PC-3 (cell line): ENCODE measurements around the gene PCDHB10. TPM values are rescaled to one million over a fixed set of nuclear protein-coding genes. Genes with fewer than 3 reads are reported as not detected.

Source experiments
- ATAC-seq: fragments of 200-7000 bp; cut with Tn5 transposase; 2 replicates; pipeline ENCODE4 v1.9.1; 2020; ENCODE audit warnings: mild to moderate bottlenecking, moderate library complexity
- BruUV-seq: library from RNA; stranded (reverse); fragments of 400-500 nt; replicated peaks from 2 replicates; lab custom pipeline; 2021; lab: Mats Ljungman, UMichigan
- CTCF ChIA-PET: fragments of 300-600 bp; sonication (Branson Sonifier 250); formaldehyde crosslinking; loops from one replicate; lab custom pipeline; 2022; ENCODE audit warnings: antibody characterized with exemption; lab: Charles Lee
- POLR2A ChIA-PET: fragments of 300-600 bp; sonication (Branson Sonifier 250); formaldehyde crosslinking; loops from one replicate; lab custom pipeline; 2022; ENCODE audit warnings: antibody characterized with exemption; ENCODE audit not compliant: unreplicated experiment; lab: Charles Lee
- DNase-seq: peaks from one replicate; pipeline ENCODE4 v3.0.0-alpha.2; 2015
- H2AFZ ChIP-seq: fragments of 300-600 bp; sonication (generic); 2 replicates; pipeline ENCODE4 v1.6.0; 2016; ENCODE audit warnings: antibody characterized with exemption, low read length
- H3F3A ChIP-seq: fragments of 300-600 bp; sonication (generic); one replicate; pipeline ENCODE4 v1.6.0; 2017; ENCODE audit warnings: antibody characterized with exemption, low read length, control low read depth, mild to moderate bottlenecking; ENCODE audit not compliant: unreplicated experiment
- H3K27ac ChIP-seq: fragments of 300-600 bp; sonication (generic); 2 replicates; pipeline ENCODE4 v1.5.1; 2016; ENCODE audit warnings: mild to moderate bottlenecking, low read length
- H3K27me3 ChIP-seq: fragments of 300-600 bp; sonication (generic); 2 replicates; pipeline ENCODE4 v1.6.1; 2016; ENCODE audit warnings: low read length, mixed read lengths
- H3K36me3 ChIP-seq: fragments of 300-600 bp; sonication (generic); 2 replicates; pipeline ENCODE4 v1.6.1; 2016; ENCODE audit warnings: low read depth, mixed run types, low read length, mixed read lengths
- H3K4me1 ChIP-seq: fragments of 300-600 bp; sonication (generic); 2 replicates; pipeline ENCODE4 v1.5.1; 2016; ENCODE audit warnings: low read length; ENCODE audit not compliant: insufficient read depth
- H3K4me2 ChIP-seq: fragments of 300-600 bp; sonication (generic); 2 replicates; pipeline ENCODE4 v1.6.0; 2016; ENCODE audit warnings: low read length
- H3K4me3 ChIP-seq: fragments of 300-600 bp; sonication (generic); 2 replicates; pipeline ENCODE4 v1.5.1; 2016; ENCODE audit warnings: mild to moderate bottlenecking, low read length, mixed read lengths
- H3K79me2 ChIP-seq: fragments of 300-600 bp; sonication (generic); 2 replicates; pipeline ENCODE4 v1.6.1; 2017; ENCODE audit warnings: low read length, mixed read lengths
- H3K9ac ChIP-seq: fragments of 300-600 bp; sonication (generic); 2 replicates; pipeline ENCODE4 v1.6.0; 2016; ENCODE audit warnings: mild to moderate bottlenecking, low read length
- H3K9me2 ChIP-seq: fragments of 300-600 bp; sonication (generic); replicated peaks from 2 replicates; pipeline ENCODE4 v1.6.1; 2016; ENCODE audit warnings: mixed run types, low read length, mixed read lengths
- H3K9me3 ChIP-seq: fragments of 300-600 bp; sonication (generic); 2 replicates; pipeline ENCODE4 v1.6.1; 2016; ENCODE audit warnings: low read length, mixed read lengths
- H4K20me1 ChIP-seq: fragments of 300-600 bp; sonication (generic); 2 replicates; pipeline ENCODE4 v1.6.1; 2016; ENCODE audit warnings: low read length, mixed read lengths
- CTCF ChIP-seq: fragments of 300-600 bp; sonication (generic); conservative IDR thresholded peaks from 2 replicates; pipeline ENCODE4 v1.5.1; 2017; ENCODE audit warnings: antibody characterized with exemption, low read depth, mild to moderate bottlenecking, low read length
- EZH2 ChIP-seq: fragments of 300-600 bp; sonication (generic); IDR thresholded peaks from one replicate; pipeline ENCODE4 v1.6.1; 2017; ENCODE audit warnings: antibody characterized with exemption, mild to moderate bottlenecking, low read length; ENCODE audit not compliant: unreplicated experiment
- EZH2phosphoT487 ChIP-seq: fragments of 300-600 bp; sonication (generic); IDR thresholded peaks from 2 replicates; pipeline ENCODE4 v1.6.1; 2018; ENCODE audit warnings: mild to moderate bottlenecking, antibody characterized with exemption, low read length, borderline replicate concordance
- intact Hi-C: fragments of 100-400 bp; cut with micrococcal nuclease; formaldehyde crosslinking; loops from 2 replicates; pipeline ENCODE4 v1.9.0; 2023
- total RNA-seq: library from RNA; depleted of rRNA; stranded (reverse); fragments of >200 nt; gene quantifications from 2 replicates; pipeline ENCODE4 v1.2.3, GENCODE V29; 2014; rRNA removed

The PCDHB10 gene
- total RNA-seq, 1 experiment from 2014 or later = 0.33 TPM

GRCh38 chr5:141241496-141241895, 49.3 kb downstream of the PCDHB10 start:
- ATAC-seq (no peak), DNase-seq (no peak)
- H3K9ac ChIP-seq = no peak overlapping the region
- intact Hi-C loops = no loop called here
- peaks cover 17% of the 10 kb centered on the region; the same call in 1 of the 2 replicates for H3K9me3 ChIP-seq
- H4K20me1 ChIP-seq = no peaks in the 10 kb centered on the region
- H3K4me2 ChIP-seq = no peak overlapping the region
- no peaks in the 10 kb centered on the region for H3K4me1 ChIP-seq
- H3K27me3 ChIP-seq = no peaks in the 10 kb centered on the region
- no peaks in the 10 kb centered on the region for H3K36me3 ChIP-seq
- ChIA-PET POLR2A (no interaction called here), CTCF (no interaction called here)
- H2AFZ ChIP-seq = no peak overlapping the region
- no peaks in the 10 kb centered on the region for H3K79me2 ChIP-seq
- TF ChIP-seq CTCF (no peak), EZH2phosphoT487 (no peak), EZH2 (no peak)
- no peak overlapping the region for H3K4me3 ChIP-seq
- no peaks in the 10 kb centered on the region for H3K9me2 ChIP-seq
- no peaks in the 10 kb centered on the region for H3F3A ChIP-seq
- H3K27ac ChIP-seq = no peak overlapping the region
- BruUV-seq = no TSS peak

Other genes starting within 250 kb of the PCDHB10 start
- 4.2 and 8.2 TPM in 2 replicates for gene PCDHAC2, start 225.9 kb upstream of the PCDHB10 start, total RNA-seq
- 0.06 and 0.07 TPM in 2 replicates for gene PCDHB1, start 141.0 kb upstream of the PCDHB10 start, total RNA-seq
- gene PCDHB2, start 97.7 kb upstream of the PCDHB10 start, total RNA-seq = 13.8 and 15.0 TPM in 2 replicates
- gene PCDHB3, start 91.9 kb upstream of the PCDHB10 start, total RNA-seq = 0.36 and 0.58 TPM in 2 replicates
- 0.07 and 0.52 TPM in 2 replicates for gene PCDHB4, start 70.5 kb upstream of the PCDHB10 start, total RNA-seq
- gene PCDHB5, start 57.1 kb upstream of the PCDHB10 start, total RNA-seq = 0.12 and 0.69 TPM in 2 replicates
- gene PCDHB6, start 42.3 kb upstream of the PCDHB10 start, total RNA-seq = not detected in 2 replicates
- 0.22 TPM in 1 of 2 replicates, not detected in the other for gene PCDHB7, start 19.7 kb upstream of the PCDHB10 start, total RNA-seq
- 0.22 and 0.40 TPM in 2 replicates for gene PCDHB8, start 14.6 kb upstream of the PCDHB10 start, total RNA-seq
- 0.46 TPM in 1 of 2 replicates, not detected in the other for gene PCDHB16, start 10.0 kb upstream of the PCDHB10 start, total RNA-seq
- gene PCDHB9, start 5.2 kb upstream of the PCDHB10 start, total RNA-seq = 0.23 and 0.73 TPM in 2 replicates
- 0.40 and 0.69 TPM in 2 replicates for gene PCDHB11, start 7.3 kb downstream of the PCDHB10 start, total RNA-seq
- gene PCDHB12, start 16.4 kb downstream of the PCDHB10 start, total RNA-seq = 0.15 and 0.63 TPM in 2 replicates
- gene PCDHB13, start 21.6 kb downstream of the PCDHB10 start, total RNA-seq = 0.40 and 0.52 TPM in 2 replicates
- gene PCDHB14, start 31.0 kb downstream of the PCDHB10 start, total RNA-seq = 0.58 and 0.87 TPM in 2 replicates
- gene PCDHB15, start 53.0 kb downstream of the PCDHB10 start, total RNA-seq = not detected in 2 replicates
- gene SLC25A2, start 111.7 kb downstream of the PCDHB10 start, total RNA-seq = 0.18 and 0.40 TPM in 2 replicates
- 27.6 and 32.3 TPM in 2 replicates for gene TAF7, start 128.4 kb downstream of the PCDHB10 start, total RNA-seq
- gene PCDHGA1, start 138.2 kb downstream of the PCDHB10 start, total RNA-seq = 0.04 and 0.06 TPM in 2 replicates
- gene PCDHGA2, start 146.4 kb downstream of the PCDHB10 start, total RNA-seq = not detected in 2 replicates
- not detected in 2 replicates for gene PCDHGA3, start 151.5 kb downstream of the PCDHB10 start, total RNA-seq
- 0.04 TPM in 1 of 2 replicates, not detected in the other for gene PCDHGB1, start 157.7 kb downstream of the PCDHB10 start, total RNA-seq
- gene PCDHGA4, start 162.7 kb downstream of the PCDHB10 start, total RNA-seq = 0.04 TPM in 1 of 2 replicates, not detected in the other
- 1.4 and 2.2 TPM in 2 replicates for gene PCDHGB2, start 167.6 kb downstream of the PCDHB10 start, total RNA-seq
- gene PCDHGA5, start 171.8 kb downstream of the PCDHB10 start, total RNA-seq = 0.98 and 2.4 TPM in 2 replicates
- gene PCDHGB3, start 177.9 kb downstream of the PCDHB10 start, total RNA-seq = 1.2 and 1.3 TPM in 2 replicates
- gene PCDHGA6, start 181.5 kb downstream of the PCDHB10 start, total RNA-seq = 1.3 and 1.6 TPM in 2 replicates
- 0.51 and 0.75 TPM in 2 replicates for gene PCDHGA7, start 190.4 kb downstream of the PCDHB10 start, total RNA-seq
- 0.73 and 1.3 TPM in 2 replicates for gene PCDHGB4, start 195.3 kb downstream of the PCDHB10 start, total RNA-seq
- gene PCDHGA8, start 200.3 kb downstream of the PCDHB10 start, total RNA-seq = 0.23 and 0.51 TPM in 2 replicates
- gene PCDHGB5, start 205.6 kb downstream of the PCDHB10 start, total RNA-seq = 9.0 and 10.3 TPM in 2 replicates
- gene PCDHGA9, start 210.4 kb downstream of the PCDHB10 start, total RNA-seq = 1.9 and 2.9 TPM in 2 replicates
- 1.1 and 1.8 TPM in 2 replicates for gene PCDHGB6, start 215.7 kb downstream of the PCDHB10 start, total RNA-seq
- 0.23 and 0.84 TPM in 2 replicates for gene PCDHGA10, start 220.6 kb downstream of the PCDHB10 start, total RNA-seq
- gene PCDHGB7, start 225.3 kb downstream of the PCDHB10 start, total RNA-seq = 0.44 and 1.4 TPM in 2 replicates
- 0.66 and 0.92 TPM in 2 replicates for gene PCDHGA11, start 228.7 kb downstream of the PCDHB10 start, total RNA-seq
- gene PCDHGA12, start 238.2 kb downstream of the PCDHB10 start, total RNA-seq = 0.11 and 0.52 TPM in 2 replicates